GM12878 (cell line): Measurements from ENCODE around the gene SLC50A1. TPM values are rescaled to one million over a fixed set of nuclear protein-coding genes. Genes with fewer than 3 reads are reported as not detected.

Experiments
- ATAC-seq: fragments of 200-7000 bp; cut with Tn5 transposase; 3 replicates; pipeline ENCODE4 v1.9.1; 2020; ENCODE audit warnings: mild to moderate bottlenecking, moderate library complexity
- BruUV-seq: library from RNA; stranded (reverse); fragments of 400-500 nt; replicated peaks from 2 replicates; lab custom pipeline; 2021; lab: Mats Ljungman, UMichigan
- CTCF ChIA-PET: fragments of 300-600 bp; sonication (Branson Sonifier 250); formaldehyde crosslinking; extraction: SDS; loops from one replicate; lab custom pipeline; 2021; ENCODE audit warnings: inconsistent platforms; lab: Yijun Ruan, JAX
- POLR2A ChIA-PET: fragments of 350-600 bp; formaldehyde crosslinking; extraction: SDS; loops from one replicate; lab custom pipeline; 2021; ENCODE audit warnings: inconsistent platforms; lab: Charles Lee
- RAD21 ChIA-PET: fragments of 300-600 bp; sonication (Branson Sonifier 250); formaldehyde crosslinking; loops from one replicate; lab custom pipeline; 2023; ENCODE audit warnings: antibody characterized with exemption; ENCODE audit not compliant: unreplicated experiment; lab: Charles Lee
- SMC1A ChIA-PET: fragments of 300-600 bp; sonication (Branson Sonifier 250); formaldehyde crosslinking; loops from one replicate; lab custom pipeline; 2023; ENCODE audit not compliant: unreplicated experiment, uncharacterized antibody; lab: Charles Lee
- DNase-seq: peaks from one replicate; pipeline ENCODE4 v3.0.0-alpha.2; 2011; ENCODE audit warnings: low read depth, low spot score
- FAIRE-seq: peaks from 3 replicates; lab custom pipeline; 2011; peaks lifted over from hg19 to GRCh38; lab: Jason Lieb, UNC
- H2AFZ ChIP-seq: 2 replicates; pipeline ENCODE4 v1.6.0; 2011; ENCODE audit warnings: low read depth, low read length, control low read depth; ENCODE audit not compliant: control insufficient read depth
- H3K27ac ChIP-seq: 2 replicates; pipeline ENCODE4 v1.5.1; 2011; ENCODE audit warnings: control low read depth; ENCODE audit not compliant: control insufficient read depth, insufficient read depth
- H3K27me3 ChIP-seq, 2 experiments: replicated peaks in 1 of 2; 2 replicates each; pipeline versions ENCODE4 v1.6.0 to v1.6.1; 2011; ENCODE audit warnings: low read length in 1 of 2; ENCODE audit not compliant: control insufficient read depth in 2 of 2, insufficient read depth in 2 of 2
- H3K36me3 ChIP-seq, 2 experiments: 2 replicates each; pipeline ENCODE4 v1.5.1; 2011; ENCODE audit warnings: low read length in 1 of 2; ENCODE audit not compliant: control insufficient read depth in 2 of 2, insufficient read depth in 2 of 2
- H3K4me1 ChIP-seq: 2 replicates; pipeline ENCODE4 v1.6.1; 2011; ENCODE audit warnings: mild to moderate bottlenecking, low read length, moderate library complexity, mixed read lengths; ENCODE audit not compliant: control insufficient read depth, insufficient read depth
- H3K4me2 ChIP-seq: 2 replicates; pipeline ENCODE4 v1.6.0; 2011; ENCODE audit warnings: control low read depth; ENCODE audit not compliant: control insufficient read depth, insufficient read depth
- H3K4me3 ChIP-seq: fragments of 200-600 bp; sonication (generic); 2 replicates; pipeline ENCODE4 v1.5.1; 2016
- H3K79me2 ChIP-seq: 2 replicates; pipeline ENCODE4 v1.6.0; 2011; ENCODE audit warnings: low read length; ENCODE audit not compliant: control insufficient read depth, insufficient read depth
- H3K9ac ChIP-seq: 2 replicates; pipeline ENCODE4 v1.8.0; 2011; ENCODE audit warnings: low read length, control low read depth, mixed read lengths; ENCODE audit not compliant: control insufficient read depth, insufficient read depth
- H3K9me3 ChIP-seq: replicated peaks from 3 replicates; pipeline ENCODE4 v1.5.1; 2011; ENCODE audit warnings: mild to moderate bottlenecking, low read length; ENCODE audit not compliant: control insufficient read depth, insufficient read depth
- H4K20me1 ChIP-seq: 2 replicates; pipeline ENCODE4 v1.6.0; 2011; ENCODE audit not compliant: control insufficient read depth, insufficient read depth
- BHLHE40 ChIP-seq, 2 experiments: fragments of 450-650 bp in 1 of 2; IDR thresholded peaks; 2 replicates each; pipeline ENCODE4 v1.6.1; 2011 to 2017; ENCODE audit warnings: low read depth in 2 of 2, borderline replicate concordance in 1 of 2, improper control_type of control experiment in 1 of 2, low read length in 1 of 2, mild to moderate bottlenecking in 1 of 2
- CBX5 ChIP-seq: sonication (generic); IDR thresholded peaks from 2 replicates; pipeline ENCODE4 v1.6.1; 2016; ENCODE audit warnings: low read depth, moderate library complexity, mild to moderate bottlenecking, inconsistent platforms
- GATAD2B ChIP-seq: fragments of 450-650 bp; conservative IDR thresholded peaks from 2 replicates; pipeline ENCODE4 v1.6.1; 2017; ENCODE audit warnings: low read depth, mild to moderate bottlenecking, moderate library complexity
- HDGF ChIP-seq: fragments of 450-650 bp; IDR thresholded peaks from 2 replicates; pipeline ENCODE4 v1.6.1; 2016; ENCODE audit warnings: antibody characterized with exemption
- KAT2A ChIP-seq: conservative IDR thresholded peaks from 2 replicates; pipeline ENCODE4 v1.6.1; 2011; ENCODE audit warnings: low read depth, low read length; ENCODE audit not compliant: control insufficient read depth
- MEF2B ChIP-seq: fragments of 450-650 bp; IDR thresholded peaks from 2 replicates; pipeline ENCODE4 v1.6.1; 2018; ENCODE audit warnings: mild to moderate bottlenecking, moderate library complexity; ENCODE audit not compliant: partially characterized antibody, poor library complexity, severe bottlenecking
- MXI1 ChIP-seq: fragments of 150-350 bp; IDR thresholded peaks from 2 replicates; pipeline ENCODE4 v1.6.1; 2011; ENCODE audit warnings: low read depth, mild to moderate bottlenecking, inconsistent platforms, low read length, improper control_type of control experiment
- POLR2AphosphoS5 ChIP-seq: IDR thresholded peaks from 2 replicates; pipeline ENCODE4 v1.6.1; 2011; ENCODE audit warnings: mild to moderate bottlenecking, low read length, inconsistent platforms
- RAD21 ChIP-seq: IDR thresholded peaks from 2 replicates; pipeline ENCODE4 v1.6.1; 2011; ENCODE audit warnings: mild to moderate bottlenecking, low read depth, low read length, moderate library complexity; ENCODE audit not compliant: insufficient read depth
- RELA ChIP-seq: fragments of 450-650 bp; IDR thresholded peaks from 2 replicates; pipeline ENCODE4 v1.8.0; 2014; ENCODE audit warnings: borderline replicate concordance; ENCODE audit not compliant: partially characterized antibody
- RUNX3 ChIP-seq: IDR thresholded peaks from 2 replicates; pipeline ENCODE4 v1.6.1; 2012; ENCODE audit warnings: low read length, inconsistent platforms
- SMC3 ChIP-seq: IDR thresholded peaks from 2 replicates; pipeline ENCODE4 v1.6.1; 2011; ENCODE audit warnings: low read length, improper control_type of control experiment, borderline replicate concordance
- SP1 ChIP-seq: IDR thresholded peaks from one replicate; pipeline ENCODE4 v1.6.1; 2011; ENCODE audit warnings: low read depth, low read length
- WGBS: methylation state at CpG from one replicate; pipeline ENCODE4 v1.1.6; 2016; ENCODE audit warnings: low lambda C conversion rate; ENCODE audit not compliant: insufficient replicate concordance, insufficient coverage; ENCODE audit errors: missing lambda C conversion rate; 5-methylcytosine and 5-hydroxymethylcytosine counted together
- in situ Hi-C: fragments of 300-500 bp; cut with MboI; formaldehyde crosslinking; loops from 9 replicates; pipeline ENCODE4 v1.14.3; 2018; ENCODE audit warnings: mixed read lengths
- intact Hi-C: fragments of 100-400 bp; cut with micrococcal nuclease; formaldehyde crosslinking; loops from one replicate; pipeline ENCODE4 v1.14.2; 2022; ENCODE audit not compliant: unreplicated experiment
- polyA plus RNA-seq, 11 experiments: library from polyadenylated mRNA; depleted of rRNA in 4 of 11; unstranded in 6 of 11; stranded (reverse) in 5 of 11; fragments of >200 nt; fragmentation: Nextera tagmentation in 4 of 11; fragmentation: Illumina TruSeq in 1 of 11; extraction: Ambion mirVana in 4 of 11; extraction: Trizol in 1 of 11; gene quantifications; 1 replicate in 1 of 11; 2 replicates in 10 of 11; pipeline versions ENCODE4 v1.2.1 to v1.2.3, GENCODE V29; 2011 to 2016; ENCODE audit warnings: inconsistent platforms in 2 of 11, missing spikeins in 2 of 11, low read depth in 1 of 11
- total RNA-seq, 4 experiments: library from RNA; depleted of rRNA in 3 of 4; stranded (reverse); fragments of >200 nt in 3 of 4; fragmentation: Illumina TruSeq in 1 of 4; extraction: Trizol in 1 of 4; gene quantifications; 2 replicates each; pipeline versions ENCODE4 v1.2.1 to v1.2.3, GENCODE V29; 2013 to 2021
- TF ChIP-seq, protein P1 (sequence below), 3 experiments: IDR thresholded peaks in 2 of 3; conservative IDR thresholded peaks in 1 of 3; 2 replicates each; pipeline ENCODE4 v1.5.1; 2011; ENCODE audit warnings: low read depth in 3 of 3, low read length in 3 of 3, mild to moderate bottlenecking in 3 of 3, control low read depth in 2 of 3, moderate library complexity in 2 of 3, inconsistent platforms in 1 of 3, mixed read lengths in 1 of 3; ENCODE audit not compliant: control insufficient read depth in 2 of 3, insufficient read depth in 1 of 3; ENCODE audit errors: extremely low read depth in 1 of 3
- TF ChIP-seq, protein P2 (sequence below): fragments of 450-650 bp; formaldehyde crosslinking; IDR thresholded peaks from 2 replicates; pipeline ENCODE4 v1.5.0; 2022; ENCODE audit warnings: mild to moderate bottlenecking, missing genetic modification characterization

The SLC50A1 gene
- total and polyA plus RNA-seq, 10 of the 15 experiments (the other 5 are each of a cell fraction or from before 2014, with no cell fraction given) = 32.5 to 85.6 (median 54.0) TPM

DNA sequence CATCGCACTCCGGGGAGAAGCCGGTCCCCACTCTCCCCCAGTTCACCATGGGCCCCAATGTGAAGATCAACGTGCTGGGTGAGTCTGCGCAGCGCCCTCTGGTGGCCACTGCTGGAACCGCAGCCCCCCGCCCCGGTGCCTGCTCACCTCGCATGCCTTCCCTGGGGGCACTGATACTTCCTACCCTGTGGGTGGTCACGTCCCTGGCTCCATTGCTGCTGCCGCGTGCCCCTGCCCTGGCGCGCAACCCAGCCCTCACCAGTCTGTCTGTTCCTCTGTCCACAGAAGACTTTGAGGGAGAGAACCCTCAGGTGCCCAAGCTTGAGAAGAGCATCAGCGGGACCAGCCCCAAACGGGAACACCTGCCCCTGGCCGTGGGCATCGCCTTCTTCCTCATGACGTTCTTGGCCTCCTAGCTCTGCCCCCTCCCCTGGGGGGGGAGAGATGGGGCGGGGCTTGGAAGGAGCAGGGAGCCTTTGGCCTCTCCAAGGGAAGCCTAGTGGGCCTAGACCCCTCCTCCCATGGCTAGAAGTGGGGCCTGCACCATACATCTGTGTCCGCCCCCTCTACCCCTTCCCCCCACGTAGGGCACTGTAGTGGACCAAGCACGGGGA lies 49.4 kb upstream of the SLC50A1 start:
- ChIA-PET RAD21 (interaction anchor here (0.6 to 3.0 kb wide), 7 partner anchors 22 to 791 kb away, joined by 3 to 63 read pairs (median 16); partner anchors contain the start of genes ADAM15, EFNA4 and KRTCAP2), CTCF (interaction anchor here (0.6 to 5.5 kb wide), 23 partner anchors 9 to 605 kb away, joined by 3 to 195 read pairs (median 5); partner anchors contain the start of genes ADAM15, EFNA4, KRTCAP2 and SHC1), SMC1A (interaction anchor here (0.8 to 2.9 kb wide), 6 partner anchors 21 to 86 kb away, joined by 3 to 17 read pairs (median 4); no protein-coding TSS in a partner anchor), POLR2A (interaction anchor here (1.3 to 2.0 kb wide), 4 partner anchors 22 to 86 kb away, joined by 4 to 12 read pairs (median 8); partner anchors contain the start of genes EFNA4, KRTCAP2 and SLC50A1)
- no peaks in the 10 kb centered on the region for H3K79me2 ChIP-seq
- intact Hi-C loops = loop anchor here (10.0 kb wide), 1 partner anchor 601 kb away; no protein-coding TSS in a partner anchor
- peak overlapping the region; percentile 48 for H2AFZ ChIP-seq
- peaks cover 24% of the 10 kb centered on the region for H3K4me1 ChIP-seq
- in situ Hi-C loops = no loop called here
- H3K36me3 ChIP-seq = no peaks in the 10 kb centered on the region
- DNase-seq (no peak), ATAC-seq (peak; percentile 61), FAIRE-seq (peak; percentile 68)
- no TSS peak for BruUV-seq
- H3K4me3 ChIP-seq = no peak overlapping the region
- no peak overlapping the region for H3K27ac ChIP-seq
- H3K27me3 ChIP-seq = peaks cover 12 to 14% of the 10 kb centered on the region in 2 experiments
- peak overlapping the region; percentile 79 for H3K4me2 ChIP-seq
- H3K9ac ChIP-seq = no peak overlapping the region
- H3K9me3 ChIP-seq = no peaks in the 10 kb centered on the region
- WGBS = 5% methylated on average over 21 of the region's 24 CpGs
- H4K20me1 ChIP-seq = no peaks in the 10 kb centered on the region
- peak; percentile 31 for TF ChIP-seq SMC3
- no peak for TF ChIP-seq KAT2A
- peak; percentile 44; the same call in 1 of the 2 replicates for TF ChIP-seq MXI1
- TF ChIP-seq, protein P1, sequence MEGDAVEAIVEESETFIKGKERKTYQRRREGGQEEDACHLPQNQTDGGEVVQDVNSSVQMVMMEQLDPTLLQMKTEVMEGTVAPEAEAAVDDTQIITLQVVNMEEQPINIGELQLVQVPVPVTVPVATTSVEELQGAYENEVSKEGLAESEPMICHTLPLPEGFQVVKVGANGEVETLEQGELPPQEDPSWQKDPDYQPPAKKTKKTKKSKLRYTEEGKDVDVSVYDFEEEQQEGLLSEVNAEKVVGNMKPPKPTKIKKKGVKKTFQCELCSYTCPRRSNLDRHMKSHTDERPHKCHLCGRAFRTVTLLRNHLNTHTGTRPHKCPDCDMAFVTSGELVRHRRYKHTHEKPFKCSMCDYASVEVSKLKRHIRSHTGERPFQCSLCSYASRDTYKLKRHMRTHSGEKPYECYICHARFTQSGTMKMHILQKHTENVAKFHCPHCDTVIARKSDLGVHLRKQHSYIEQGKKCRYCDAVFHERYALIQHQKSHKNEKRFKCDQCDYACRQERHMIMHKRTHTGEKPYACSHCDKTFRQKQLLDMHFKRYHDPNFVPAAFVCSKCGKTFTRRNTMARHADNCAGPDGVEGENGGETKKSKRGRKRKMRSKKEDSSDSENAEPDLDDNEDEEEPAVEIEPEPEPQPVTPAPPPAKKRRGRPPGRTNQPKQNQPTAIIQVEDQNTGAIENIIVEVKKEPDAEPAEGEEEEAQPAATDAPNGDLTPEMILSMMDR (IDR thresholded peaks at IDR 0.05 in 2 of 3, conservative IDR thresholded peaks at IDR 0.05 in 1 of 3; ENCODE audit: control insufficient read depth in 2 of 3, extremely low read depth in 1 of 3, insufficient read depth in 1 of 3, low read depth in 3 of 3, low read length in 3 of 3) = peak; percentile 92 to 99 (median 98)
- no peak for TF ChIP-seq CBX5
- peak; percentile 41 to 58; a peak in 2 of 4 replicates for TF ChIP-seq BHLHE40 (IDR thresholded peaks at IDR 0.05; ENCODE audit: borderline replicate concordance in 1 of 2, low read depth in 2 of 2, low read length in 1 of 2)
- TF ChIP-seq SP1 = peak; percentile 29
- peak; percentile 80 for TF ChIP-seq RUNX3
- no peak for TF ChIP-seq POLR2AphosphoS5
- TF ChIP-seq HDGF = 0 out of 2 replicates have a peak, but pooled peaks have one; percentile 60
- TF ChIP-seq, protein P2, sequence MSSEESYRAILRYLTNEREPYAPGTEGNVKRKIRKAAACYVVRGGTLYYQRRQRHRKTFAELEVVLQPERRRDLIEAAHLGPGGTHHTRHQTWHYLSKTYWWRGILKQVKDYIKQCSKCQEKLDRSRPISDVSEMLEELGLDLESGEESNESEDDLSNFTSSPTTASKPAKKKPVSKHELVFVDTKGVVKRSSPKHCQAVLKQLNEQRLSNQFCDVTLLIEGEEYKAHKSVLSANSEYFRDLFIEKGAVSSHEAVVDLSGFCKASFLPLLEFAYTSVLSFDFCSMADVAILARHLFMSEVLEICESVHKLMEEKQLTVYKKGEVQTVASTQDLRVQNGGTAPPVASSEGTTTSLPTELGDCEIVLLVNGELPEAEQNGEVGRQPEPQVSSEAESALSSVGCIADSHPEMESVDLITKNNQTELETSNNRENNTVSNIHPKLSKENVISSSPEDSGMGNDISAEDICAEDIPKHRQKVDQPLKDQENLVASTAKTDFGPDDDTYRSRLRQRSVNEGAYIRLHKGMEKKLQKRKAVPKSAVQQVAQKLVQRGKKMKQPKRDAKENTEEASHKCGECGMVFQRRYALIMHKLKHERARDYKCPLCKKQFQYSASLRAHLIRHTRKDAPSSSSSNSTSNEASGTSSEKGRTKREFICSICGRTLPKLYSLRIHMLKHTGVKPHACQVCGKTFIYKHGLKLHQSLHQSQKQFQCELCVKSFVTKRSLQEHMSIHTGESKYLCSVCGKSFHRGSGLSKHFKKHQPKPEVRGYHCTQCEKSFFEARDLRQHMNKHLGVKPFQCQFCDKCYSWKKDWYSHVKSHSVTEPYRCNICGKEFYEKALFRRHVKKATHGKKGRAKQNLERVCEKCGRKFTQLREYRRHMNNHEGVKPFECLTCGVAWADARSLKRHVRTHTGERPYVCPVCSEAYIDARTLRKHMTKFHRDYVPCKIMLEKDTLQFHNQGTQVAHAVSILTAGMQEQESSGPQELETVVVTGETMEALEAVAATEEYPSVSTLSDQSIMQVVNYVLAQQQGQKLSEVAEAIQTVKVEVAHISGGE (CRISPR knock-in tag) = no peak
- TF ChIP-seq RAD21 = 0 out of 2 replicates have a peak, but pooled peaks have one; percentile 12
- peak; percentile 52 for TF ChIP-seq MEF2B
- no peak for TF ChIP-seq GATAD2B
- peak; percentile 27 for TF ChIP-seq RELA
